AG04449 (cell line): ENCODE data around the gene NPTN.

Experiments used
- CTCF ChIA-PET: fragments of 350-600 bp; formaldehyde crosslinking; extraction: SDS; loops from one replicate; lab custom pipeline; 2021; ENCODE audit warnings: antibody characterized with exemption; lab: Yijun Ruan, JAX
- POLR2A ChIA-PET: fragments of 400-600, 350-600 bp; formaldehyde crosslinking; extraction: SDS; loops from one replicate; lab custom pipeline; 2020; ENCODE audit warnings: antibody characterized with exemption, inconsistent platforms; lab: Yijun Ruan, JAX
- DNase-seq: peaks from one replicate; pipeline ENCODE4 v3.0.0-alpha.2; 2010; ENCODE audit warnings: low read depth, low spot score
- H3K4me3 ChIP-seq: 2 replicates; pipeline ENCODE4 v1.5.1; 2011; ENCODE audit warnings: low read depth, mild to moderate bottlenecking, control low read depth, low read length
- TF ChIP-seq, protein P1 (sequence below): IDR thresholded peaks from one replicate; pipeline ENCODE4 v1.5.1; 2011; ENCODE audit warnings: mild to moderate bottlenecking, moderate library complexity, low read length, control low read depth, inconsistent platforms; ENCODE audit not compliant: insufficient read depth; ENCODE audit errors: missing control alignments

The NPTN gene

DNA sequence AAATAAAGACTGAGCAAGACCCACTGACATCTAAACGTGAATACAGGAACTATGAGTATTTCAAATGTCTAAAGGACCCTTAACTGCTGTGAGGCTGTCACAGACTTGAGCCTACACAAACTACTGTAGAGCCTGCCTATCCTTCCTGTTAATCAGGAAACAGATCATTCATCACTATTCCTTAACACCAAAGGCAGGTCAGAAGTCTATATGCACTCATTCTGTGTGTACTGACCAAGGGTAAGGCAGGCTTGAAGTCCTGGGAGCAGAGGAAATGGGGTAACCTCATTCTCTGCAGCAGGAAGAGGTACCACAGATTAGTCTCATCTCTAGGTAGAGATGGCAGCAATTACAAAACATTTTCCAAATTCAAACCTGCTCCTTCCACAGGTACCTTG, 30.7 kb downstream of the NPTN start:
- POLR2A ChIA-PET, result no interaction called here
- TF ChIP-seq, protein P1, sequence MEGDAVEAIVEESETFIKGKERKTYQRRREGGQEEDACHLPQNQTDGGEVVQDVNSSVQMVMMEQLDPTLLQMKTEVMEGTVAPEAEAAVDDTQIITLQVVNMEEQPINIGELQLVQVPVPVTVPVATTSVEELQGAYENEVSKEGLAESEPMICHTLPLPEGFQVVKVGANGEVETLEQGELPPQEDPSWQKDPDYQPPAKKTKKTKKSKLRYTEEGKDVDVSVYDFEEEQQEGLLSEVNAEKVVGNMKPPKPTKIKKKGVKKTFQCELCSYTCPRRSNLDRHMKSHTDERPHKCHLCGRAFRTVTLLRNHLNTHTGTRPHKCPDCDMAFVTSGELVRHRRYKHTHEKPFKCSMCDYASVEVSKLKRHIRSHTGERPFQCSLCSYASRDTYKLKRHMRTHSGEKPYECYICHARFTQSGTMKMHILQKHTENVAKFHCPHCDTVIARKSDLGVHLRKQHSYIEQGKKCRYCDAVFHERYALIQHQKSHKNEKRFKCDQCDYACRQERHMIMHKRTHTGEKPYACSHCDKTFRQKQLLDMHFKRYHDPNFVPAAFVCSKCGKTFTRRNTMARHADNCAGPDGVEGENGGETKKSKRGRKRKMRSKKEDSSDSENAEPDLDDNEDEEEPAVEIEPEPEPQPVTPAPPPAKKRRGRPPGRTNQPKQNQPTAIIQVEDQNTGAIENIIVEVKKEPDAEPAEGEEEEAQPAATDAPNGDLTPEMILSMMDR, result no peak
- CTCF ChIA-PET, result interaction anchor here (0.9 to 10.2 kb wide), 5 partner anchors 14 to 84 kb away, joined by 3 to 100 read pairs (median 3); no protein-coding TSS in a partner anchor
- no peak overlapping the region for H3K4me3 ChIP-seq
- no peak for DNase-seq

DNA sequence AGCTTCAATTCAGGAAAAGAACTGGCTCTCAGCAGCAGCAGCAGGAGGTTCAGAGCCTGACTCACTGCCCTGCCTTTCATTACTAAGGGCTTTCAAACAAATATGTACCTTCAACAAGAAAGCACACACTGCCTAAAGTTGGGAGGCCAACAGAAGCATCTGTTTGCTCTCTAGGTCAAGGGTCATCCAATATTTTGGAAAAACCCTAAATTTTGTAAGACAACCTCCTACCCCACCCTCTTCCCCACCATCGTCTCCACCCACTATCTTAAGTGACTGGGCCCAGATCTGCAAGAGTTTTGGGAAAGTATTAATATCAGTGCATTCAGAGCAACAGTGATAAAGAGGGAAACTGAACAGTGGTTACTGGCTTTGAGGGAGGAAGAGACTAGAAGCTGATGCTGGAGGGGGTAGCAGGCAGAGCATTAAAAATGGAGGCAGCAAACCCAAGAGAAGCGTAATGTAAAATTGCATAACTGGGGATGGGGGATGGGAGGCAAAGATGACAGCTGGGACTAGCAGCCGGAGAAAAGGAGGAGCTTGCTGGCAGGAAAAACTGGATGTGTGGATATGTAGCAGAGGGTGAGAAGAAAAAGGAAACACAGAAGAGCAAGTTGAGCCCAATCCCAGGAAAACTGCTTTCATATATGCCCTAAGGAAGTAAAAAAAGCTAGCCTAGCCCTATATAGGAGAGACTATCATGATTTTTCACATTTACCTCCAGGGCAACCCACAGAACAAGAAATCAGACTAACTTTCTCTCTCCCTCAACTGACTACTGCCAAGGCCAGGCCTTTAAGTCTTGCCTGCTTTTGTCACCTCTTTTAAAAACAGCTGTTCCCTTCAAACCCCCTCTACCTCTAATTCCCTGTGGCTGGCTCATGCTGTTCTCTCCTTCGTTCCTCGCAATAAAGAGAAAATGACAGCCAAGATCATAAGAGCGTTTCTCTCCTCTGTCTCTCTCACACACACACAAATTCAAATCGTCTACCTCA, 31.4 kb downstream of the NPTN start:
- TF ChIP-seq, protein P1, result no peak
- CTCF ChIA-PET, result interaction anchor here (0.9 to 10.2 kb wide), 6 partner anchors 16 to 98 kb away, joined by 3 to 100 read pairs (median 3); no protein-coding TSS in a partner anchor
- POLR2A ChIA-PET, result no interaction called here
- no peak for DNase-seq
- no peak overlapping the region for H3K4me3 ChIP-seq

DNA sequence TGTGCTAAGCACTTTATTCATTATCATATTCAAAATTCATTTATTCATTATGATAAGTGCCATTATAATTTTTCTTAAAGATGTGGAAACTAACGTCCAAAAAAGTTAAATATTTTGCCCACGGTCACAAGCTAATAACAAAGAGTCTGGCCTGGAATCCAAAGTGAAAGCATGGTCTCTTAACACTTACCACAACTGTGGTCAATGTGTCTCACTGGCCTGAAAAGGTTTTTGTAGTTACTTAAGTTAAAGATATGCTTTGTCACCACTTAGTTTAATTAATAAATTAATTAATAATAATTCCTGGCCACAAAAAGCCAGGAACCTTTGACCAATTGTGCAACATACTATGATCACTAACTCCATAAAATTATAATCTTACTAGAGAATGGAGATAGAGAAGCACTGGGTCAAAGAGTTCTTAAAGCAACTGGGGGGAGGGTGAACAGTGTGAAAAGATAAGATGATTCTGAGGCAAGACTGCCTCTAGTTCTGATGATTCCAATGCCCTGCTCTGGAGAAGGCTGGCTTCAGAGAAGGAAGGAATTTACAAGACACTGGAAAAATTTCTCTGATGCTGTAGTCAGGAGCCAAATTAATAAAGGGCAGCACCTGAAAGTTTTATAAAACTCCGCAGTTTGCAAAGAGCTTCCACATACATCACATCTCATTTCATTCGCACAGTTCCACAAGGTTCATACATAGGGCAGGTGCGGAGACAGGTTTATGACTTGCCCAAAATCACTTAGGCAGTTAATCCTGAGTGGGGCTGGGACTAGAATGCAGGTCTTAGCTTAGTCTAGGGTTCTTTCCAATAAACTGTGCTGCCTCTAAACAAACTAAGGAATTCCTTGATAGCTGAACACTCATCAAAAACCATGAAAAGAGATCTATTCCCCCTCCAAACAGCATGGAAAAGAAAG, 32.5 kb downstream of the NPTN start:
- ChIA-PET POLR2A (no interaction called here), CTCF (interaction anchor here (0.9 to 10.2 kb wide), 4 partner anchors 11 to 99 kb away, joined by 3 to 100 read pairs (median 4); no protein-coding TSS in a partner anchor)
- DNase-seq, result no peak
- TF ChIP-seq, protein P1, result no peak
- no peak overlapping the region for H3K4me3 ChIP-seq

DNA sequence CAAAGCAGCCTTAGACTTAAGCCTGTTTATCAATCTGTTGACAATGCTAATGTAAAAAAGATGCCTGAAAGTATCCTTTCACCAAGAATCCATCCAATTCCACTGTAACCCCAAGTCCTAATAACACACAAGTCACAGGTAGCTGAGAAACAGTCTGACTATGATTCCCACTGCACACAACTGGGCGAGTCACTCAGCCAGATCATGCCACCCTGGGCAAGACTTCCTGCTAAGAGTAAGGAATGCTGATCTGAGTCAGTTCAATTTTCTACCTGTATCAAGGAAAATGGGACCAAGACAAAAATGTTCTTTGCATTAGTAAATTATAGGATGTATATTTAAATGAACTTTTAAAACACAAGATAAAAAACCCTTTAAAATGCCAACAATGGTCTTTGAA, 33.3 kb downstream of the NPTN start:
- no peak for DNase-seq
- TF ChIP-seq, protein P1, result no peak
- ChIA-PET POLR2A (no interaction called here), CTCF (interaction anchor here (1.1 kb wide), 1 partner anchor 10 kb away, joined by 3 read pairs; no protein-coding TSS in a partner anchor)
- no peak overlapping the region for H3K4me3 ChIP-seq

DNA sequence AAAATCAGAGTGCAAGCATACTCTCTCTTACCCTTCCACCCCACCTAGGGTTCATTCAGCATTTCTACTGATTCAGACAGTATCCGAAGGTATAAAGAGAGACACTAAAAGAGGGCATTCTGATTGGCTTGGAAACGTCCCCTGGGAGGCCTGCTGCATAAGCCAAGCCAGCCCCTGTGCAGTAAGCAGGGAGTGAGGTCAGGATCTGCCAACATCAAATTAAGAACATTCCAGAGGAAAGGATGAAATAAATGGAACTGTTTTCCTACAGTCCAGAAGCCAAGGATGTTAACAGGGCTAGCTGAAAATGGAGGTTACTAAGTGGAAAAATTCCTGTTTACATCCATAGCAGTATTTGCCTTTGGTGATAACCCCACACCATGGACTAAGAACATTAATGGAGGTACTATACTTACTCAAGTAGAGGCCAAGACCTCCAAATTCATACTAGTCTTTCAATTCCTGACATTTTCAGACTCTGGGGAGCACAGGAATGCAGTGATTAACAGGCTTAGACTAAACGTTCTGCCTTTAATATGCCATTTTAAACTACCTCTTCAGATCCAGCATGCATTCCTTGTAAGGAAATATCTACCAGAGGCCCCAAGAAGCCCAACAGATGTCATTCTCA, 34.5 kb downstream of the NPTN start:
- peak; percentile 34 for DNase-seq
- ChIA-PET CTCF (interaction anchor here (0.9 to 4.2 kb wide), 2 partner anchors 36 to 37 kb away, joined by 3 to 28 read pairs; no protein-coding TSS in a partner anchor), POLR2A (interaction anchor here (0.9 kb wide), 1 partner anchor 11 kb away, joined by 4 read pairs; no protein-coding TSS in a partner anchor)
- no peak overlapping the region for H3K4me3 ChIP-seq
- TF ChIP-seq, protein P1, result no peak
